ENCODE data around the gene ZACN.

ZACN gene

DNA sequence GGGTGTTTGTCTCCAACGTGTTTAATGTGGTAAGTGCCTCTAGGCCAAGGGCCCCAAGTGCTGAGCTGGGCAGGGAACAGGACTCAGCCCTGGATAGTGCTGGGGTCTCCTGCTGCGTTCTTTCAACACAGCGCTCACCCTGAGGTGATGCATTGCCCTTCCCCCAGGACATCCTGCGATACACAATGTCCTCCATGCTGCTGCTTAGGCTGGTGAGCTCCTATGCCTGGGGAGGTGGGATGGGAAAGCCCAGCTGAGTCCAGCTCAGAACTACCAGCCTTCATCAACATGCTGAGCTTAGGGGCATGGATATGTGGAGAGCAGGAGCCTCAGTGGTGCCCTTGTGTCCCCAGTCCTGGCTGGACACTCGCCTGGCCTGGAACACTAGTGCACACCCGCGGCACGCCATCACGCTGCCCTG lies 563 bp downstream of the ZACN start:
- FAIRE-seq (no peak), DNase-seq (ENCODE audit: insufficient read length) (no peak)
- TF ChIP-seq TAF1 (IDR thresholded peaks at IDR 0.05; ENCODE audit: borderline replicate concordance, low read depth, low read length) (no peak), POLR2A (IDR thresholded peaks at IDR 0.05; ENCODE audit: low read depth, low read length) (no peak), POLR2AphosphoS5 (IDR thresholded peaks at IDR 0.05; ENCODE audit: low read depth, low read length) (no peak)

DNA sequence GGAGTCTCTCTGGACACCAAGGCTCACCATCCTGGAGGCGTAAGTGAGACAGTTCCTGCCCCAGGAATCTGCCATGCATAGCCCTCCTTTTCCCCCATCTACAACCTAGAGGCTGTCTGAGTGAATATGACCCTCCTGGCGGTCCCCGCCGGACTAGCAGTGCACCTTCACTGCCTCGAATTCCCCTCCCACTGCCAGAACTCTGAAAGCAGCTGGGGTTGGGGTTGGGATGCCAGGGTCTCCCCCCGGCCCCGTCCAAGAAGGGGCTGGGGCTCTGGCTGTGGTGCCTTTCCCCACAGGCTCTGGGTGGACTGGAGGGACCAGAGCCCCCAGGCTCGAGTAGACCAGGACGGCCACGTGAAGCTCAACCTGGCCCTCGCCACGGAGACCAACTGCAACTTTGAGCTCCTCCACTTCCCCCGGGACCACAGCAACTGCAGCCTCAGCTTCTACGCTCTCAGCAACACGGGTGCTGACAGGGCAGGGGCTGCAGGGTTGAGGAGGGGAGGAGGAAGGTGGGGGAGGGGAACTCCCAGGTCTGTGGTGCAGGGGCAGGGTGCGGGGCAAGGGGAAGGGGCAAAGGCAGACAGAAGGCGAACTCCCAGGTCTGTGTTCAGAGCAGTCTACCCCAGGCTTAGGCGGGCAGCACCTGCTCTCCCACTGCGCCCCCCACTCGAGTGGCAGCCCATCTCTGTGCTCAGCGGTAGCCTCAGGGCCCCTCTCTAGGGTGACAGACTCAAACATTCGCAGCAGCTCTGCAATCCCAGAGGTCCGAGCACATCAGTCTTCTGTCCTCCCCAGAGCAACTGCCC lies 1.2 kb downstream of the ZACN start:
- FAIRE-seq (no peak), DNase-seq (ENCODE audit: insufficient read length) (no peak)
- TF ChIP-seq POLR2AphosphoS5 (IDR thresholded peaks at IDR 0.05; ENCODE audit: low read depth, low read length) = no peak
- TF ChIP-seq POLR2A (IDR thresholded peaks at IDR 0.05; ENCODE audit: low read depth, low read length) = no peak; the same call in 1 of the 2 replicates
- TF ChIP-seq TAF1 (IDR thresholded peaks at IDR 0.05; ENCODE audit: borderline replicate concordance, low read depth, low read length) = no peak

DNA sequence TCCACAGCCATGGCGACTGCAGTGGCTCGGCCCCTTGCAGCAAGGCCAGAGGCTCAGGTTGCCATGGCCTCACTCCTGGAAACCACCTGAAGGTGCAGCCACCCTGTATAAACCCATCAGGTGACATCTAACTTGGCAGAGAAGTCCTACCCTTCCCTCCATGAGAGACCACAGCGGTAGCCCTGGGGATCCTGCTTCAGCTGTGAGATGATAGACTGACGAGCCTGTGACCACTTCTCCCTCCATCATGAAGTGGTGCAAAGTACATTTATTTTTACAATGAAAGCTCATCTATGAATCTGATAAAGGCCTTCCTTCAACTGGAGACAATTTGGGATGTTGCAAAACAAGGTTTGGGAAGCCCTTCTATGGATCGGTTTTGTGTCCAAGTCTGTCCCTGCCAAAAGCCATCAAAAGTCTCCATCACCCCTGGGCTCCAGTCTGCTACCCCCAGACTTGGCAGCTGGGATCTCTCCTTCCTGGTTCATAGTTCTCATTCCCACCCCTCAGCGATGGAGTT lies 1.8 kb downstream of the ZACN start:
- TF ChIP-seq POLR2AphosphoS5 (IDR thresholded peaks at IDR 0.05; ENCODE audit: low read depth, low read length) = peak; percentile 37; the same call in 1 of the 2 replicates
- no peak for TF ChIP-seq POLR2A (IDR thresholded peaks at IDR 0.05; ENCODE audit: low read depth, low read length)

DNA sequence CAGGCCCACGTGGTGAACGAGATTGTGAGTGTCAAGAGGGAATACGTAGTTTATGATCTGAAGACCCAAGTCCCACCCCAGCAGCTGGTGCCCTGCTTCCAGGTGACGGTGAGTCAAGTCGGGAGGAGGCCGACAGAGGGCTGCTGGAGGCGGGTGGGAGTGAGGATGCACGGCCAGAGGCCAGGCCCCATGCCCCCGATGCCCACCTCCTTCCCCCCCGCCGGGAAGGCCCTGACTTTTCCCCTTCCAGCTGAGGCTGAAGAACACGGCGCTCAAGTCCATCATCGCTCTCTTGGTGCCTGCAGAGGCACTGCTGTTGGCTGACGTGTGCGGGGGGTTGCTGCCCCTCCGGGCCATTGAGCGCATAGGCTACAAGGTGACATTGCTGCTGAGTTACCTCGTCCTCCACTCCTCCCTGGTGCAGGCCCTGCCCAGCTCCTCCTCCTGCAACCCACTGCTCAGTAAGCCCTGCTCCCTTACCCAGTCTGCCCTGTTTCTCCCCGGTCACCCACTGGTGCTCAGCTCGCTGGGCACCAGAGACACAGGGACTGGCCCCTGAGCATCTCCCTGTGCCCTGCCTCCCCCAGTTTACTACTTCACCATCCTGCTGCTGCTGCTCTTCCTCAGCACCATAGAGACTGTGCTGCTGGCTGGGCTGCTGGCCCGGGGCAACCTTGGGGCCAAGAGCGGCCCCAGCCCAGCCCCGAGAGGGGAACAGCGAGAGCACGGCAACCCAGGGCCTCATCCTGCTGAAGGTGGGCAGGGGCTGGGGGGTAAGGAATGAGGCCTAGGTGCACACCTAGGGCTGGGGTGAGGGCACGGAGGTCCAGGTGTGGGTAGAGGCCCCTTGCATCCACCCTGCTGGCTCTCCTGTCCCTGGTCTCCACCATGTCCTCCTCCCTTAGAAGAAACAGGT lies 2.6 kb downstream of the ZACN start:
- DNase-seq (ENCODE audit: insufficient read length) = no peak
- no peak for FAIRE-seq
- no peak for TF ChIP-seq TAF1 (IDR thresholded peaks at IDR 0.05; ENCODE audit: borderline replicate concordance, low read depth, low read length)
- TF ChIP-seq POLR2AphosphoS5 (IDR thresholded peaks at IDR 0.05; ENCODE audit: low read depth, low read length) = no peak
- TF ChIP-seq POLR2A (IDR thresholded peaks at IDR 0.05; ENCODE audit: low read depth, low read length) = no peak

More for the DNA sequence above, 1.8 kb downstream of the ZACN start:
- no peak for FAIRE-seq
- DNase-seq (ENCODE audit: insufficient read length) = no peak

DNA sequence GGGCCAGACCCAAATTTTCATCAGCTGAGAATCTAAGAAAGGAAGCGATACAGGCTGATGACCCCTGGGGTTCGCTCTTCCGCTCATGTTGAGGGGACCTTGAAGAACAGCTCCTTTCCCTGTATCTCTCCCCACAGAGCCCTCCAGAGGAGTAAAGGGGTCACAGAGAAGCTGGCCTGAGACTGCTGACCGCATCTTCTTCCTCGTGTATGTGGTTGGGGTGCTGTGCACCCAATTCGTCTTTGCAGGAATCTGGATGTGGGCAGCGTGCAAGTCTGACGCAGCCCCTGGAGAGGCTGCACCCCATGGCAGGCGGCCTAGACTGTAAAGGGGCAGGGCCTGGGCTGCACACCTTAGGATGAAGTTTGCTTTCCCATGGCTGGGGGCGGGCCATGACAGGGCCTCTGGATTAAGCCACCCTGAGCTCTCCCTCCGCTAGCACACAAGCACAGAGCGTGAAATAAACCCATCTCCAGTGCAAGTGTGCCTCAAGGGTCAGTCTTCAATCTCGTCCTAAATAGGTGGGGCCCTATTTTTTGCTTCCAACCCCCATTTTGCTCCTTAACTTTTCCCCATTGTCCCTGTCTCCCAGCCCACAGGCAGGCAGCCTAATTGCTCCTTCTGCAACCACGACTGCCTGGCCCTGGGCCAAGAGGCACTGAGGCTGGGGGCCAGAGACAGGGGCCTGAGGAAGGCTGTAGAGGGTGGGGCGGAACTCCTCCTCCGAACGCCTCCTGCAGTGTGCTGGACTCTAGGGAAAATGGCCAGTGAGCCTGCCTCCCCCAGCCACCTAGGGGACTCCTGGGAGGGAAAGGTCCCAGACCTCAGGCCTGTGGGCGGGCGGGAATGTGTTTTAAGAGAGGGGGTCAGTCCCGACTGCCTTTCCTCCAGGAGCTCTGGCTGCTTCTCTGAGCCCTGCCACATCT lies 3.6 kb downstream of the ZACN start:
- FAIRE-seq = no peak

DNA sequence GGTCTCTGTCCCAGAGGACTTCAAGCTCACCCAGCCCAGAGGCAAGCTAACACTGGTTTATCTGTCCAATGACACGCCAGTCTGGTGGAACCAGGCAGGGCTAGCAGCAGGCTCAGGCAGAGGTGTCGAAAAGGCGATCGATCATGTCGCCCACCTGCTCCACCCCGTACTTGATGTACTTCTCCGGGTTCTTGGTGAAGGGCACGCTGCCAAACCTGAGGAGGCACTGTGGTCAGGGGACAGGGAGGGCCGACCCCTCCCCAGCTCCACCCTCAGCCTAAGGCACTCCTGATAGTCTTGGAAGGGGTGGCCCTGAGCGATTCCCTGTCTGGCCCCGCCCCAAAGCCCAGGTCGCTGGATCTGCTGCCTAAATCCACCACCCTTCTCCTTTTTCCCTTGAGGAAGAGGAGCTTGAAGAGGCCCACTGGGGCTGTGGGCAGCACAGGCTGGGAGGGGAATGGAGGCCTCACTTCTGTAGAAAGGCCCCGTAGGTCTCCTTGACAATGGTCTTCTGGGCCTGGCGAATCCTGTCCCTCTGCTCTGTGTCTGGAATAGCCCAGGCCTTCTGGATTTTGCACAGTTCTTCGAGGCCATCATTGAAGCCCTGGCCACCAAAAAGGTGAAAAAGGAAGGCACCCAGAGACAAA lies 4.7 kb downstream of the ZACN start:
- TF ChIP-seq POLR2A (IDR thresholded peaks at IDR 0.05; ENCODE audit: low read depth, low read length) (no peak), TAF1 (IDR thresholded peaks at IDR 0.05; ENCODE audit: borderline replicate concordance, low read depth, low read length) (no peak), POLR2AphosphoS5 (IDR thresholded peaks at IDR 0.05; ENCODE audit: low read depth, low read length) (no peak)
- FAIRE-seq (no peak), DNase-seq (ENCODE audit: insufficient read length) (no peak)

More for the DNA sequence above, 3.6 kb downstream of the ZACN start:
- no peak for DNase-seq (ENCODE audit: insufficient read length)
- no peak for TF ChIP-seq POLR2AphosphoS5 (IDR thresholded peaks at IDR 0.05; ENCODE audit: low read depth, low read length)

DNA sequence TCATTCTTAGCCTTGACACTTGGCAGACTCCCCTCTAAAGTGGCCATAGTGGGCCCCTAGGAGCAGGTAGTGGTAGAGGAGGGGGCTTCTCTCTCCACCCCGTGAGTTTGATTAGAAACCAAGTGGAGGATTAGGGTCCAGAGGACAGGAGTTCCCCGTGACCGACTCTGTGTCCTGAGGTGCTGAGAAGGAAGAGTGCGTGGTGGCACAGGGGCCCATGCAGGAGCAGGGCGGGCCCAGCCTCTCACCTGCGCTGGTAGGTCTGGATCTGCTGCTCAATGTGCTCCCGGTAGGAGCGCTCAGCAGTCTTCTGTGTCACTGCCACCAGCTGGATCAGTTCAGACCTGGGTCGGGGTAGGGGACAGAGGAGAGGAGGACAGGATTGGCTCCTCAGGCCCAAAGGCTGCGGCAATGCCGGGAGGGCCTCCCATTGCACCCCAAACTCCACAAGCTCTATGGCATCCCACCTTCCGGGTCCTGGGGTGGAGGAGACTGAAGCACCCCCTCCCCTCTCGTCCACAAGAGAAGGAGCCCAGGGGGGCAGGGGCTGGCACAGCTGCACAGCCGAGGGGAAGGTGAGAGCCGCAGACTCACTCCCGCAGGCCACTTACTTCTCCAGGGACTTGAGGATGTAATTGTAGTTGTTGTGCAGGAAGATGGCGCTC lies 6.2 kb downstream of the ZACN start:
- no peak for FAIRE-seq
- DNase-seq (ENCODE audit: insufficient read length) = no peak
- TF ChIP-seq TAF1 (IDR thresholded peaks at IDR 0.05; ENCODE audit: borderline replicate concordance, low read depth, low read length) (no peak), POLR2AphosphoS5 (IDR thresholded peaks at IDR 0.05; ENCODE audit: low read depth, low read length) (no peak), POLR2A (IDR thresholded peaks at IDR 0.05; ENCODE audit: low read depth, low read length) (no peak)

DNA sequence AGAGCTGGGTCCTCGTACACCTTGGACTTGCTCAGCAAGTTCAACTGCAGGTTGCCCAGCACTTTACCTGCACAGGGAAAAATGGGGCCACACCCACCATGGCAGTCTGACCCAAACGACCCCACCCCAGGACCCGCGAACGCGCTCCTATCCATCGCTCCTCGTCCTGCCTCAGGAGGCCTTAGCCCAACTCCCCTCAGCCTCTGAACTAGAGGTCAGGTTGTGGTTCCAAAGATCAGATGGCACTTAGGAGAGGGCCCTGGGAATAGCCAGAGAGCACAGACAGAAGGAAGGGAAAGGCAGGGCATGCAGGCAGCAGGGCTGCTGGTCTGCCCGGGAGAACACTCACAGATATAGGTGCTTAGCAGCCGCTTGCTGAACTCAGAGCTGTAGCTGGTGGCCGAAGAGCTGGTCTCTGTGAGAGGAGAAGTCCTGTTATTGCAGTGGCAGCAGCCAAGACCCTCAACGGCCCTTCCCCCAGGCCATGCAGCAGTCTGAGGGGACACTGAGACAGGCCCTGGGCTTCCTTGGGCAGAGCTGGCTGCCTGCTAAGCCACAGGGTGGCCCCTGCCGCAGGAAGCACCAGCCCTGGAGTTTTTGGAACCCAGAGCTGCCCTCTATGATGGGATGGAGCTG lies 6.9 kb downstream of the ZACN start:
- DNase-seq (ENCODE audit: insufficient read length) (no peak), FAIRE-seq (no peak)
- no peak for TF ChIP-seq POLR2A (IDR thresholded peaks at IDR 0.05; ENCODE audit: low read depth, low read length)
- no peak for TF ChIP-seq TAF1 (IDR thresholded peaks at IDR 0.05; ENCODE audit: borderline replicate concordance, low read depth, low read length)
- TF ChIP-seq POLR2AphosphoS5 (IDR thresholded peaks at IDR 0.05; ENCODE audit: low read depth, low read length) = no peak

DNA sequence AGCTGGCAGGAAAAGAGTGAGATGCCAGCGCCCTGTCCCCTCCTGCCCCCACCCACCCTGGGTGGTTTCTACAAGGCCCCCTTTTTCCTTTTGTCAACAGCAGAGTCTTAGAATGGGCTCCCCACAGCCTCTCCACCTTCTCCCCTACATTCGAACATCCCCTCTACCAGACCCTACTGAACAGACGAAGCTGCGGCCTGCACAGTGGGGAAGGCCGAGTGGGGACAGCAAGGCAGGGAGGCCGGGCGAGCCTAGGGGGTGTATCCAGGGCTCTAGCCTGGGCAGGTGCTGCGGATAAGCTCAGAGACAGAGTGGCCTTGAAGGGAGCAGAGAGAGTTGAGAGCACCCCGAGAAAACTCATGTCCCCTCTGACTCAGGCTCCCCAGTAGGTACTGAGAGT lies 7.4 kb downstream of the ZACN start:
- FAIRE-seq (no peak), DNase-seq (ENCODE audit: insufficient read length) (no peak)
- TF ChIP-seq POLR2AphosphoS5 (IDR thresholded peaks at IDR 0.05; ENCODE audit: low read depth, low read length) (no peak), TAF1 (IDR thresholded peaks at IDR 0.05; ENCODE audit: borderline replicate concordance, low read depth, low read length) (no peak), POLR2A (IDR thresholded peaks at IDR 0.05; ENCODE audit: low read depth, low read length) (no peak)
